Caco-2 (cell line): ENCODE measurements around the gene DNMBP. TPM values are rescaled to one million over a fixed set of nuclear protein-coding genes. Genes with fewer than 3 reads are reported as not detected.

Source experiments
- BruUV-seq: library from RNA; stranded (reverse); fragments of 400-500 nt; replicated peaks from 2 replicates; lab custom pipeline; 2021; lab: Mats Ljungman, UMichigan
- CTCF ChIA-PET: fragments of 300-600 bp; sonication (Branson Sonifier 250); formaldehyde crosslinking; loops from one replicate; lab custom pipeline; 2022; ENCODE audit warnings: antibody characterized with exemption; lab: Charles Lee
- POLR2A ChIA-PET: fragments of 300-600 bp; sonication (Branson Sonifier 250); formaldehyde crosslinking; loops from one replicate; lab custom pipeline; 2022; ENCODE audit warnings: antibody characterized with exemption; lab: Charles Lee
- DNase-seq, 2 experiments: peaks; one replicate each; pipeline versions ENCODE4 v3.0.0 to v3.0.0-alpha.2; 2020 to 2022
- H3K27me3 ChIP-seq: replicated peaks from 2 replicates; pipeline ENCODE4 v1.6.0; 2011; ENCODE audit warnings: low read length; ENCODE audit not compliant: control insufficient read depth, insufficient read depth
- H3K36me3 ChIP-seq: 2 replicates; pipeline ENCODE4 v1.5.1; 2011; ENCODE audit warnings: low read length; ENCODE audit not compliant: control insufficient read depth, insufficient read depth
- H3K4me1 ChIP-seq: fragments of 250-450 bp; sonication (Bioruptor Pico); 2 replicates; pipeline ENCODE4 v1.5.1; 2020; ENCODE audit warnings: mild to moderate bottlenecking
- H3K4me3 ChIP-seq: 2 replicates; pipeline ENCODE4 v1.5.1; 2011; ENCODE audit warnings: low read depth, mild to moderate bottlenecking, control low read depth, low read length
- H3K9me3 ChIP-seq: fragments of 250-450 bp; sonication (Bioruptor Pico); 2 replicates; pipeline ENCODE4 v1.5.1; 2020; ENCODE audit warnings: mild to moderate bottlenecking, moderate library complexity
- H3K27ac Mint-ChIP-seq: one replicate; pipeline ENCODE4 v1.8.0; 2022; ENCODE audit warnings: mixed read lengths; ENCODE audit not compliant: unreplicated experiment
- H3K27me3 Mint-ChIP-seq: one replicate; pipeline ENCODE4 v1.8.0; 2022; ENCODE audit warnings: mixed read lengths; ENCODE audit not compliant: insufficient read depth, unreplicated experiment
- H3K36me3 Mint-ChIP-seq: one replicate; pipeline ENCODE4 v1.8.0; 2022; ENCODE audit warnings: mild to moderate bottlenecking, mixed read lengths; ENCODE audit not compliant: insufficient read depth, unreplicated experiment
- H3K4me1 Mint-ChIP-seq: one replicate; pipeline ENCODE4 v1.8.0; 2022; ENCODE audit warnings: low read depth, mixed read lengths; ENCODE audit not compliant: unreplicated experiment
- H3K4me3 Mint-ChIP-seq: one replicate; pipeline ENCODE4 v1.8.0; 2022; ENCODE audit warnings: mild to moderate bottlenecking, moderate library complexity, mixed read lengths; ENCODE audit not compliant: unreplicated experiment
- H3K9me3 Mint-ChIP-seq: one replicate; pipeline ENCODE4 v1.8.0; 2022; ENCODE audit warnings: mixed read lengths; ENCODE audit not compliant: unreplicated experiment
- CTCF ChIP-seq, 2 experiments: fragments of 200-600 bp in 1 of 2; IDR thresholded peaks; 1 replicate in 1 of 2; 2 replicates in 1 of 2; pipeline versions ENCODE4 v1.5.1 to v1.8.0; 2011 to 2022; ENCODE audit warnings: antibody characterized with exemption in 1 of 2, control low read depth in 1 of 2, inconsistent platforms in 1 of 2, low read depth in 1 of 2, low read length in 1 of 2, mild to moderate bottlenecking in 1 of 2, moderate library complexity in 1 of 2; ENCODE audit not compliant: insufficient read depth in 1 of 2, severe bottlenecking in 1 of 2, unreplicated experiment in 1 of 2
- intact Hi-C: fragments of 100-400 bp; cut with micrococcal nuclease; formaldehyde crosslinking; loops from one replicate; pipeline ENCODE4 v1.10.0; 2022; ENCODE audit not compliant: unreplicated experiment
- total RNA-seq: library from RNA; stranded (reverse); gene quantifications from 2 replicates; pipeline ENCODE4 v1.2.3, GENCODE V29; 2022

Gene DNMBP
- total RNA-seq, 1 experiment from 2014 or later: 30.6 TPM

GRCh38 chr10:100000109-100000644 is 9.6 kb downstream of the DNMBP start:
- no peak overlapping the region for H3K4me3 Mint-ChIP-seq
- TF ChIP-seq CTCF (IDR thresholded peaks at IDR 0.05; ENCODE audit: insufficient read depth in 1 of 2, low read depth in 1 of 2, low read length in 1 of 2, severe bottlenecking in 1 of 2, unreplicated experiment in 1 of 2): no peak
- H3K4me1 Mint-ChIP-seq: peaks cover 8% of the 10 kb centered on the region
- H3K27me3 ChIP-seq: no peaks in the 10 kb centered on the region
- no peak overlapping the region for H3K4me3 ChIP-seq
- 0 out of 2 replicates have a peak, but pooled peaks cover 6% of the 10 kb centered on the region for H3K4me1 ChIP-seq
- no peak overlapping the region for H3K27ac Mint-ChIP-seq
- no peak for DNase-seq
- H3K9me3 ChIP-seq: no peaks in the 10 kb centered on the region
- CTCF ChIA-PET: no interaction called here
- peaks cover 5% of the 10 kb centered on the region for H3K36me3 Mint-ChIP-seq
- H3K27me3 Mint-ChIP-seq: no peaks in the 10 kb centered on the region
- H3K9me3 Mint-ChIP-seq: no peaks in the 10 kb centered on the region
- no peaks in the 10 kb centered on the region for H3K36me3 ChIP-seq
- intact Hi-C loops: no loop called here
- no TSS peak for BruUV-seq
- POLR2A ChIA-PET: no interaction called here

- peaks cover 8% of the 10 kb centered on the region for H3K4me1 Mint-ChIP-seq
- H3K4me1 ChIP-seq: 0 out of 2 replicates have a peak, but pooled peaks cover 6% of the 10 kb centered on the region
- no peak overlapping the region for H3K4me3 ChIP-seq
- H3K27ac Mint-ChIP-seq: no peak overlapping the region
- no peaks in the 10 kb centered on the region for H3K36me3 ChIP-seq
- no peaks in the 10 kb centered on the region for H3K27me3 Mint-ChIP-seq
- POLR2A ChIA-PET: no interaction called here
- no peaks in the 10 kb centered on the region for H3K9me3 ChIP-seq
- no peaks in the 10 kb centered on the region for H3K9me3 Mint-ChIP-seq
- no peak for DNase-seq
- H3K27me3 ChIP-seq: no peaks in the 10 kb centered on the region
- TF ChIP-seq CTCF (IDR thresholded peaks at IDR 0.05; ENCODE audit: insufficient read depth in 1 of 2, low read depth in 1 of 2, low read length in 1 of 2, severe bottlenecking in 1 of 2, unreplicated experiment in 1 of 2): no peak
- CTCF ChIA-PET: interaction anchor here (1.1 kb wide), 1 partner anchor 10 kb away, joined by 5 read pairs; the partner anchor contains the start of gene DNMBP
- H3K36me3 Mint-ChIP-seq: peaks cover 6% of the 10 kb centered on the region
- intact Hi-C loops: no loop called here
- no peak overlapping the region for H3K4me3 Mint-ChIP-seq
- BruUV-seq: no TSS peak
Observed at GRCh38 chr10:99999319-100000108, 10.2 kb downstream of the DNMBP start.

DNA sequence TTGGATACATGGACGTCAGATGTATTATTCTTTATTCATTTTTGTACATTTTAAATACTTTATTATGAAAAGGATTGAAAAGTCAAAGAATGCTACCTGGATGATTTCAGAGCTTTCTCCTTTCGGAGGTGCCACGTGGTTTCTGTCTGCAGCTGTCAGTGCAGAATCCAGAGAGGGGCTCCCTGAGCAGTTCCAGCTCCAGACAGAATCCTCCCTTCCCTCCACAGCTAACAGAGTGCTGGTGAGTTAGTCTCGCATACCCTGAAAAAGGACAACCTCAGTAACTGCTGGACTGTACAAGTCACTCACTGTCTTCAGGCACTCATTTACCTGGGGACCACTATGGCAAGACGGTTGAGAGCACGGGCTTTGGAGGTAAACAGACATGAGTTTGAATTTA is 10.9 kb downstream of the DNMBP start:
- CTCF ChIA-PET: interaction anchor here (1.1 kb wide), 1 partner anchor 11 kb away, joined by 5 read pairs; the partner anchor contains the start of gene DNMBP
- Mint-ChIP-seq H3K4me3 (no peak overlapping the region), H3K4me1 (peaks cover 8% of the 10 kb centered on the region), H3K27me3 (no peaks in the 10 kb centered on the region), H3K9me3 (no peaks in the 10 kb centered on the region), H3K27ac (no peak overlapping the region), H3K36me3 (peaks cover 6% of the 10 kb centered on the region)
- Histone ChIP-seq H3K9me3 (no peaks in the 10 kb centered on the region), H3K36me3 (no peaks in the 10 kb centered on the region), H3K27me3 (no peaks in the 10 kb centered on the region), H3K4me3 (no peak overlapping the region), H3K4me1 (0 out of 2 replicates have a peak, but pooled peaks cover 6% of the 10 kb centered on the region)
- no peak for DNase-seq
- POLR2A ChIA-PET: no interaction called here
- BruUV-seq: no TSS peak
- TF ChIP-seq CTCF (IDR thresholded peaks at IDR 0.05; ENCODE audit: insufficient read depth in 1 of 2, low read depth in 1 of 2, low read length in 1 of 2, severe bottlenecking in 1 of 2, unreplicated experiment in 1 of 2): no peak
- intact Hi-C loops: no loop called here
